HL-60/S4 treated with retinoic acid at 250 ng/mL for 4 days and 3 days (cell line): ENCODE data around the gene TOR1A.

Source experiments
- in situ Hi-C: fragments of 300-500 bp; cut with MboI; formaldehyde crosslinking; loops from 2 replicates; pipeline ENCODE4 v1.7.0; 2022; ENCODE audit warnings: low sequenced_read_pairs

The TOR1A gene

GRCh38 chr9:129786481-129786880, 37.5 kb downstream of the TOR1A start:
- in situ Hi-C loops = loop anchor here (25.0 kb wide), 1 partner anchor 649 kb away; no protein-coding TSS in a partner anchor

GRCh38 chr9:129785866-129786265, 38.1 kb downstream of the TOR1A start:
- in situ Hi-C loops = loop anchor here (25.0 kb wide), 1 partner anchor 649 kb away; no protein-coding TSS in a partner anchor

- in situ Hi-C loops = loop anchor here (5.0 to 25.0 kb wide), 3 partner anchors 48 to 648 kb away; no protein-coding TSS in a partner anchor
Observed at GRCh38 chr9:129784970-129785369, 39.0 kb downstream of the TOR1A start.

- in situ Hi-C loops = loop anchor here (5.0 to 25.0 kb wide), 3 partner anchors 46 to 646 kb away; no protein-coding TSS in a partner anchor
Observed at GRCh38 chr9:129783516-129784361, 40.2 kb downstream of the TOR1A start.

GRCh38 chr9:129781981-129782380, 42.0 kb downstream of the TOR1A start:
- in situ Hi-C loops = loop anchor here (5.0 to 25.0 kb wide), 3 partner anchors 45 to 645 kb away; no protein-coding TSS in a partner anchor

- in situ Hi-C loops = loop anchor here (5.0 to 25.0 kb wide), 3 partner anchors 44 to 644 kb away; no protein-coding TSS in a partner anchor
Observed at GRCh38 chr9:129781131-129781530, 42.8 kb downstream of the TOR1A start.

GRCh38 chr9:129779560-129780190, 44.3 kb downstream of the TOR1A start:
- in situ Hi-C loops = loop anchor here (5.0 to 25.0 kb wide), 3 partner anchors 42 to 642 kb away; no protein-coding TSS in a partner anchor

GRCh38 chr9:129778469-129778868, 45.5 kb downstream of the TOR1A start:
- in situ Hi-C loops = loop anchor here (25.0 kb wide), 1 partner anchor 641 kb away; no protein-coding TSS in a partner anchor

- in situ Hi-C loops = loop anchor here (25.0 kb wide), 1 partner anchor 640 kb away; no protein-coding TSS in a partner anchor
Observed at GRCh38 chr9:129777769-129778130, 46.2 kb downstream of the TOR1A start.

GRCh38 chr9:129776938-129777768, 46.8 kb downstream of the TOR1A start:
- in situ Hi-C loops = loop anchor here (25.0 kb wide), 1 partner anchor 640 kb away; no protein-coding TSS in a partner anchor

- in situ Hi-C loops = loop anchor here (25.0 kb wide), 1 partner anchor 639 kb away; no protein-coding TSS in a partner anchor
Observed at GRCh38 chr9:129776566-129776937, 47.4 kb downstream of the TOR1A start.

- in situ Hi-C loops = loop anchor here (25.0 kb wide), 1 partner anchor 639 kb away; no protein-coding TSS in a partner anchor
Observed at GRCh38 chr9:129776096-129776495, 47.8 kb downstream of the TOR1A start.

GRCh38 chr9:129775448-129775798, 48.5 kb downstream of the TOR1A start:
- in situ Hi-C loops = loop anchor here (25.0 kb wide), 1 partner anchor 638 kb away; no protein-coding TSS in a partner anchor

GRCh38 chr9:129774791-129775447, 49.0 kb downstream of the TOR1A start:
- in situ Hi-C loops = loop anchor here (25.0 kb wide), 1 partner anchor 638 kb away; no protein-coding TSS in a partner anchor

GRCh38 chr9:129773262-129774048, 50.5 kb downstream of the TOR1A start:
- in situ Hi-C loops = no loop called here

GRCh38 chr9:129770741-129771140, 53.2 kb downstream of the TOR1A start:
- in situ Hi-C loops = no loop called here

- in situ Hi-C loops = no loop called here
Observed at GRCh38 chr9:129769669-129770068, 54.3 kb downstream of the TOR1A start.

- in situ Hi-C loops = no loop called here
Observed at GRCh38 chr9:129768486-129768885, 55.5 kb downstream of the TOR1A start.

- in situ Hi-C loops = no loop called here
Observed at GRCh38 chr9:129765764-129766317, 58.1 kb downstream of the TOR1A start.
